K562 (cell line): ENCODE data around the gene RASD2. TPM values are rescaled to one million over a fixed set of nuclear protein-coding genes. Genes with fewer than 3 reads are reported as not detected.

Experiments used
- CBFA2T3 ChIP-seq: fragments of 450-650 bp; IDR thresholded peaks from 2 replicates; pipeline ENCODE4 v1.6.1; 2017
- CHD1 ChIP-seq: fragments of 200-600 bp; sonication (generic); IDR thresholded peaks from one replicate; pipeline ENCODE4 v1.6.1; 2012; ENCODE audit warnings: mild to moderate bottlenecking, moderate library complexity, low read length, inconsistent platforms
- CXXC5 ChIP-seq: fragments of 250-450 bp; sonication (Bioruptor Pico); IDR thresholded peaks from 2 replicates; pipeline ENCODE4 v1.8.0; 2022; ENCODE audit warnings: inconsistent platforms, mild to moderate bottlenecking, moderate library complexity
- DDX20 ChIP-seq: fragments of 450-650 bp; IDR thresholded peaks from 2 replicates; pipeline ENCODE4 v1.6.1; 2016; ENCODE audit warnings: missing genetic modification characterization, low read depth, mild to moderate bottlenecking, missing compliant biosample characterization, moderate library complexity
- DPF2 ChIP-seq: fragments of 450-650 bp; IDR thresholded peaks from 2 replicates; pipeline ENCODE4 v1.6.1; 2016
- EP400 ChIP-seq: fragments of 450-650 bp; IDR thresholded peaks from 2 replicates; pipeline ENCODE4 v1.6.1; 2017; ENCODE audit warnings: antibody characterized with exemption, mild to moderate bottlenecking, moderate library complexity
- HMG20B ChIP-seq: fragments of 250-450 bp; sonication (Bioruptor Pico); IDR thresholded peaks from 2 replicates; pipeline ENCODE4 v1.5.0; 2021; ENCODE audit warnings: mild to moderate bottlenecking
- POLR2AphosphoS5 ChIP-seq: IDR thresholded peaks from 2 replicates; pipeline ENCODE4 v1.6.1; 2011; ENCODE audit warnings: mild to moderate bottlenecking, low read depth, low read length, moderate library complexity; ENCODE audit not compliant: control insufficient read depth, insufficient read depth
- POU5F1 ChIP-seq: fragments of 150-350 bp; IDR thresholded peaks from 2 replicates; pipeline ENCODE4 v1.6.1; 2014; ENCODE audit warnings: borderline replicate concordance, low read length, low read depth, mild to moderate bottlenecking; ENCODE audit not compliant: partially characterized antibody
- RBM39 ChIP-seq: fragments of 200-400 bp; formaldehyde crosslinking; optimal IDR thresholded peaks from 2 replicates; pipeline ENCODE3; 2018; ENCODE audit warnings: low read depth, low read length
- RFX7 ChIP-seq: fragments of 250-450 bp; sonication (Bioruptor Pico); IDR thresholded peaks from 2 replicates; pipeline ENCODE4 v1.5.1; 2021; ENCODE audit warnings: mild to moderate bottlenecking
- SMAD4 ChIP-seq: fragments of 250-450 bp; sonication (Bioruptor Pico); conservative IDR thresholded peaks from 2 replicates; pipeline ENCODE4 v1.8.0; 2021; ENCODE audit warnings: inconsistent platforms, mild to moderate bottlenecking, moderate library complexity
- SMARCB1 ChIP-seq: IDR thresholded peaks from 2 replicates; pipeline ENCODE4 v1.6.1; 2011; ENCODE audit warnings: improper control_type of control experiment, low read depth; ENCODE audit not compliant: insufficient read length
- SREBF1 ChIP-seq: fragments of 150-350 bp; IDR thresholded peaks from 2 replicates; pipeline ENCODE4 v1.6.1; 2014; ENCODE audit warnings: antibody characterized with exemption, low read depth, low read length, borderline replicate concordance
- THRAP3 ChIP-seq: fragments of 450-650 bp; IDR thresholded peaks from 2 replicates; pipeline ENCODE4 v1.6.1; 2016; ENCODE audit warnings: mild to moderate bottlenecking, inconsistent platforms, borderline replicate concordance
- TRIM24 ChIP-seq, 2 experiments: fragments of 450-650 bp; IDR thresholded peaks; 2 replicates each; pipeline ENCODE4 v1.6.1; 2016
- ZNF696 ChIP-seq: fragments of 250-450 bp; sonication (Bioruptor Pico); conservative IDR thresholded peaks from 2 replicates; pipeline ENCODE4 v1.4.0; 2020; ENCODE audit warnings: mild to moderate bottlenecking, moderate library complexity
- ZNF79 ChIP-seq: fragments of 250-450 bp; sonication (Bioruptor Pico); IDR thresholded peaks from 2 replicates; pipeline ENCODE4 v1.4.0; 2020; ENCODE audit warnings: low read depth, mild to moderate bottlenecking, moderate library complexity
- polyA plus RNA-seq, 8 experiments: library from polyadenylated mRNA; depleted of rRNA in 4 of 8; stranded (reverse) in 5 of 8; unstranded in 3 of 8; fragments of >200 nt; fragmentation: Nextera tagmentation in 2 of 8; fragmentation: Illumina TruSeq in 1 of 8; extraction: Ambion mirVana in 2 of 8; extraction: Trizol in 1 of 8; gene quantifications; 2 replicates each; pipeline versions ENCODE4 v1.2.1 to v1.2.3, GENCODE V29; 2011 to 2014; ENCODE audit warnings: inconsistent platforms in 1 of 8, missing spikeins in 1 of 8
- total RNA-seq, 7 experiments: library from RNA; depleted of rRNA in 6 of 7; stranded (reverse); fragments of >200 nt in 6 of 7; fragmentation: Illumina TruSeq in 2 of 7; extraction: Trizol in 2 of 7; gene quantifications; 2 replicates each; pipeline versions ENCODE4 v1.2.1 to v1.2.3, GENCODE V29; 2011 to 2021; ENCODE audit warnings: low replicate concordance in 1 of 7
- TF ChIP-seq, protein P1 (sequence below): conservative IDR thresholded peaks from 2 replicates; pipeline ENCODE4 v1.6.1; 2011; ENCODE audit warnings: low read depth, mild to moderate bottlenecking, low read length; ENCODE audit not compliant: control insufficient read depth
- TF ChIP-seq, protein P2 (sequence below): fragments of 250-450 bp; sonication (Bioruptor Pico); IDR thresholded peaks from 2 replicates; pipeline ENCODE4 v1.8.0; 2021; ENCODE audit warnings: moderate library complexity, mild to moderate bottlenecking, inconsistent platforms
- TF ChIP-seq, protein P3 (sequence below), 3 experiments: fragments of 200-800 bp in 1 of 3; fragments of 250-450 bp in 1 of 3; fragments of 450-650 bp in 1 of 3; sonication (Bioruptor Pico) in 1 of 3; sonication (Bioruptor generic) in 1 of 3; formaldehyde crosslinking in 1 of 3; IDR thresholded peaks; 2 replicates each; pipeline versions ENCODE4 v1.6.1 to v1.8.0; 2016 to 2022; ENCODE audit warnings: mild to moderate bottlenecking in 2 of 3, missing genetic modification characterization in 2 of 3, missing compliant biosample characterization in 1 of 3, moderate library complexity in 1 of 3
- TF ChIP-seq, protein P4 (sequence below): fragments of 450-650 bp; formaldehyde crosslinking; conservative IDR thresholded peaks from 2 replicates; pipeline ENCODE4 v1.4.0; 2022; ENCODE audit warnings: mild to moderate bottlenecking, missing genetic modification characterization

Gene RASD2
- total and polyA plus RNA-seq, 9 of the 15 experiments (the other 6 are each of a cell fraction or from before 2014, with no cell fraction given): 0.05 TPM; not detected in 8

DNA sequence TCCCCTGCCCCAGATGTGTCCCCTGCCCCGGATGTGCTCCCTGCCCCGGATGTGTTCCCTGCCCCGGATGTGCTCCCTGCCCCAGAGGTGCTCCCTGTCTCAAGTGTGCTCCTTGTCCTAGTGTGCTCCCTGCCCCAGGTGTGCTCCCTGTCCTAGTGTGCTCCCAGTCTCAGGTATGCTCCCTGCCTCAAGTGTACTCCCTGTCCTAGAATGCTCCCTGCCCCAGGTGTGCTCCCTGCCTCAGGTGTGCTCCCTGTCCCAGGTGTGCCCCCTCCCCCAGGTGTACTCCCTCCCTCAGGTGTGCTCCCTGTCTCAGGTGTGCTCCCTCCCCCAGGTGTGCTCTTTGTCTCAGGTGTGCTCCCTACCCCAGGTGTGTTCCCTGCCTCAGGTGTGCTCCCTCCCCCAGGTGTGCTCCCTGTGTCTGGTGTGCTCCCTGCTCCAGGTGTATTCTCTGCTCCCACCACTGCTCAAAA lies 48.7 kb upstream of the RASD2 start (continued):
- TF ChIP-seq CHD1 (no peak), HMG20B (no peak), EP400 (no peak), DDX20 (no peak), CXXC5 (CRISPR knock-in tag) (no peak), DPF2 (no peak), RBM39 (no peak), POU5F1 (no peak), RFX7 (CRISPR knock-in tag) (no peak), SMAD4 (CRISPR knock-in tag) (no peak), SREBF1 (no peak), TRIM24 (IDR thresholded peaks at IDR 0.05) (no peak), ZNF696 (CRISPR knock-in tag) (no peak), ZNF79 (no peak), THRAP3 (no peak), CBFA2T3 (no peak), SMARCB1 (no peak), POLR2AphosphoS5 (no peak)
- TF ChIP-seq, protein P1, sequence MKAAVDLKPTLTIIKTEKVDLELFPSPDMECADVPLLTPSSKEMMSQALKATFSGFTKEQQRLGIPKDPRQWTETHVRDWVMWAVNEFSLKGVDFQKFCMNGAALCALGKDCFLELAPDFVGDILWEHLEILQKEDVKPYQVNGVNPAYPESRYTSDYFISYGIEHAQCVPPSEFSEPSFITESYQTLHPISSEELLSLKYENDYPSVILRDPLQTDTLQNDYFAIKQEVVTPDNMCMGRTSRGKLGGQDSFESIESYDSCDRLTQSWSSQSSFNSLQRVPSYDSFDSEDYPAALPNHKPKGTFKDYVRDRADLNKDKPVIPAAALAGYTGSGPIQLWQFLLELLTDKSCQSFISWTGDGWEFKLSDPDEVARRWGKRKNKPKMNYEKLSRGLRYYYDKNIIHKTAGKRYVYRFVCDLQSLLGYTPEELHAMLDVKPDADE: no peak
- TF ChIP-seq, protein P2, sequence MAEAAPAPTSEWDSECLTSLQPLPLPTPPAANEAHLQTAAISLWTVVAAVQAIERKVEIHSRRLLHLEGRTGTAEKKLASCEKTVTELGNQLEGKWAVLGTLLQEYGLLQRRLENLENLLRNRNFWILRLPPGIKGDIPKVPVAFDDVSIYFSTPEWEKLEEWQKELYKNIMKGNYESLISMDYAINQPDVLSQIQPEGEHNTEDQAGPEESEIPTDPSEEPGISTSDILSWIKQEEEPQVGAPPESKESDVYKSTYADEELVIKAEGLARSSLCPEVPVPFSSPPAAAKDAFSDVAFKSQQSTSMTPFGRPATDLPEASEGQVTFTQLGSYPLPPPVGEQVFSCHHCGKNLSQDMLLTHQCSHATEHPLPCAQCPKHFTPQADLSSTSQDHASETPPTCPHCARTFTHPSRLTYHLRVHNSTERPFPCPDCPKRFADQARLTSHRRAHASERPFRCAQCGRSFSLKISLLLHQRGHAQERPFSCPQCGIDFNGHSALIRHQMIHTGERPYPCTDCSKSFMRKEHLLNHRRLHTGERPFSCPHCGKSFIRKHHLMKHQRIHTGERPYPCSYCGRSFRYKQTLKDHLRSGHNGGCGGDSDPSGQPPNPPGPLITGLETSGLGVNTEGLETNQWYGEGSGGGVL (CRISPR knock-in tag): no peak
- TF ChIP-seq, protein P3, sequence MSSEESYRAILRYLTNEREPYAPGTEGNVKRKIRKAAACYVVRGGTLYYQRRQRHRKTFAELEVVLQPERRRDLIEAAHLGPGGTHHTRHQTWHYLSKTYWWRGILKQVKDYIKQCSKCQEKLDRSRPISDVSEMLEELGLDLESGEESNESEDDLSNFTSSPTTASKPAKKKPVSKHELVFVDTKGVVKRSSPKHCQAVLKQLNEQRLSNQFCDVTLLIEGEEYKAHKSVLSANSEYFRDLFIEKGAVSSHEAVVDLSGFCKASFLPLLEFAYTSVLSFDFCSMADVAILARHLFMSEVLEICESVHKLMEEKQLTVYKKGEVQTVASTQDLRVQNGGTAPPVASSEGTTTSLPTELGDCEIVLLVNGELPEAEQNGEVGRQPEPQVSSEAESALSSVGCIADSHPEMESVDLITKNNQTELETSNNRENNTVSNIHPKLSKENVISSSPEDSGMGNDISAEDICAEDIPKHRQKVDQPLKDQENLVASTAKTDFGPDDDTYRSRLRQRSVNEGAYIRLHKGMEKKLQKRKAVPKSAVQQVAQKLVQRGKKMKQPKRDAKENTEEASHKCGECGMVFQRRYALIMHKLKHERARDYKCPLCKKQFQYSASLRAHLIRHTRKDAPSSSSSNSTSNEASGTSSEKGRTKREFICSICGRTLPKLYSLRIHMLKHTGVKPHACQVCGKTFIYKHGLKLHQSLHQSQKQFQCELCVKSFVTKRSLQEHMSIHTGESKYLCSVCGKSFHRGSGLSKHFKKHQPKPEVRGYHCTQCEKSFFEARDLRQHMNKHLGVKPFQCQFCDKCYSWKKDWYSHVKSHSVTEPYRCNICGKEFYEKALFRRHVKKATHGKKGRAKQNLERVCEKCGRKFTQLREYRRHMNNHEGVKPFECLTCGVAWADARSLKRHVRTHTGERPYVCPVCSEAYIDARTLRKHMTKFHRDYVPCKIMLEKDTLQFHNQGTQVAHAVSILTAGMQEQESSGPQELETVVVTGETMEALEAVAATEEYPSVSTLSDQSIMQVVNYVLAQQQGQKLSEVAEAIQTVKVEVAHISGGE (CRISPR knock-in tag; IDR thresholded peaks at IDR 0.05): peak in 2 of 3 experiments; percentile 78 to 97; a peak in 4 of 6 replicates
- TF ChIP-seq, protein P4, sequence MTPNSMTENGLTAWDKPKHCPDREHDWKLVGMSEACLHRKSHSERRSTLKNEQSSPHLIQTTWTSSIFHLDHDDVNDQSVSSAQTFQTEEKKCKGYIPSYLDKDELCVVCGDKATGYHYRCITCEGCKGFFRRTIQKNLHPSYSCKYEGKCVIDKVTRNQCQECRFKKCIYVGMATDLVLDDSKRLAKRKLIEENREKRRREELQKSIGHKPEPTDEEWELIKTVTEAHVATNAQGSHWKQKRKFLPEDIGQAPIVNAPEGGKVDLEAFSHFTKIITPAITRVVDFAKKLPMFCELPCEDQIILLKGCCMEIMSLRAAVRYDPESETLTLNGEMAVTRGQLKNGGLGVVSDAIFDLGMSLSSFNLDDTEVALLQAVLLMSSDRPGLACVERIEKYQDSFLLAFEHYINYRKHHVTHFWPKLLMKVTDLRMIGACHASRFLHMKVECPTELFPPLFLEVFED (CRISPR knock-in tag): 0 out of 2 replicates have a peak, but pooled peaks have one; percentile 12
